Retina (tissue), 1 donor: ENCODE data around the gene PCNX3.

Source experiments
- DNase-seq: peaks from one replicate; pipeline ENCODE4 v3.0.0-alpha.2; 2016

PCNX3 gene

DNA sequence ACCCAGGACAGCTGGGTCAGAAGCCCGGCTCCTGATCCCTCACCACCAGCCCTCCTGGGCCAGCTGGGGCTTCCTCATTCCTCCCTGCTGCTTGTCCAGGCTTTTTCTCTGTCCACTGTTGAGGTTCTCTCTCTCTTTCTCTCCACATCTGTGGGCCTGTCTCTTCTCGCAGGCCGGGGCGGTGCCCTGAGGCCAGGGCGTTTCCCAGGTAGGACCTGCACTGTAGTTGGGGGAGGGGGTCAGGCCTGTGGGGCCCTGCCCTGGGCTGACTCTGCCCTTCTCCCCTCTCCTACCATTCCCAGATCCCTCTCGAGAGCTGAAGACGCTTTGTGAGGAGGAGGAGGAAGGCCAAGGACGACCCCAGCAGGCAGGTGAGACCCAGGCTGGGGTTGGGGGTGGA lies 34.8 kb upstream of the PCNX3 start:
- DNase-seq: no peak

DNA sequence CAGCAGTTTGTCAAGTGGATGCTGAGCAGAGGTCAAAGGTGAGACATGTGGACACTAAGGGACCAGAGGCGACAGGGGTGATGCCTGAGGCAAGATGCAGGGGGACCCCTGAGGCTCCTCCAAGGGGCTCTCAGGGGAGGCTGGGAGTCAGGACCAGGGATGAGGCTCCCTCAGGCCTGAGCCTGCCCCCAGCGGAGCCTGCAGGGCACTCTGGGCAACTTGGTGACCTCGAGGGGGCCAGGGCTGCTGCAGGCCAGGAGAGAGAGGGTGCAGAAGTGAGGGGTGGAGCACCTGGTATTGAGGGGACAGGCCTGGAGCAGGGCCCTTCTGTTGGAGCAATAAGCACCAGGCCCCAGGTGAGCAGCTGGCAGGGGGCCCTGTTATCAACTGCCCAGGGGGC lies 33.6 kb upstream of the PCNX3 start:
- DNase-seq: no peak

DNA sequence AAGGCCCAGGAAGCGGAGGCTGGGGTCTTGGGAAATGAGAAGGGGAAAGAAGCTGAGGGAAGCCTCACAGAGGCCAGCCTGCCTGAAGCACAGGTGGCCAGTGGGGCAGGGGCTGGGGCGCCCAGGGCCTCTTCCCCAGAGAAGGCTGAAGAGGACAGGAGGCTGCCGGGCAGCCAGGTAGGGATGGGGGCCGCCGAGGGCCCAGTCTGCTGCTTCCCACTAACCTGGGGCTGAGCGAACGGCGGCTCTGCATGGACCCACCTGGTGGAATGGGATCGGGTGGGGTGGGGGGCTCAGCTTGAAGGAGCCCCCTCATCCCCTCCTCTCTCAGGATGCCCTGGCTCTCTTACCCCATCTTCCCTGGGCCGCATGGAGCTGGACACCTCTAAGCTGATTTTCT lies 32.0 kb upstream of the PCNX3 start:
- DNase-seq: no peak

DNA sequence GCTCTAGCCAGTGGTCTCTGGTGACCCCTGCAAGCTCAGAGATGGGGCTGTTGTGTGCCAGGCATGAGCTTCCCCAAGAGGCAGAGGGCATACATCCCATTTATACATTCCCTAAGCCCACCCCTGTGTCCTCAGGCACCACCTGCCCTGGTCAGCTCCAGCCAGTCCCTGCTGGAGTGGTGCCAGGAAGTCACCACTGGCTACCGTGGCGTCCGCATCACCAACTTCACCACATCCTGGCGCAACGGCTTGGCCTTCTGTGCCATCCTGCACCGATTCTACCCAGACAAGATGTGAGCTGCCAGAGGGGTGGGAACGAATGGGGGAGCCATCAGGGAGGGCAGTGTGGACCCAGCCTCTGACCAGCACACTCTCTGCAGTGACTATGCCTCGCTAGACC lies 31.5 kb upstream of the PCNX3 start:
- no peak for DNase-seq

DNA sequence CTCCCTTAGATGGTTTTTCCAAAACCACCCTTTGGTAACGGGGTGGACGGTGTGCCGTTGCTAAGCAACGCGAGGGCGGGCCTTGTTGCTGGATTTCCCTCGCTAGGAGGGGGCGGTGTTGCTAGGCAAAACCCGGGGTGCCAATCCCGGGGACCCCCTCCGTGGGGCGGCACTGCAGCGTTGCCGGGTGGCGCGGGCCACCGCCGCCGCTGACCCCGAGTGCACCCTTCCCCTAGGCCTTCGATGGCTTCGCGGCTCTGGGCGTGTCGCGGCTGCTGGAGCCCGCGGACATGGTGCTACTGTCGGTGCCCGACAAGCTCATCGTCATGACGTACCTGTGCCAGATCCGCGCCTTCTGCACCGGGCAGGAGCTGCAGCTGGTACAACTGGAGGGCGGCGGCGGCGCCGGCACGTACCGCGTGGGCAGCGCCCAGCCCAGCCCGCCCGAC lies 30.8 kb upstream of the PCNX3 start:
- DNase-seq: peak; percentile 70

DNA sequence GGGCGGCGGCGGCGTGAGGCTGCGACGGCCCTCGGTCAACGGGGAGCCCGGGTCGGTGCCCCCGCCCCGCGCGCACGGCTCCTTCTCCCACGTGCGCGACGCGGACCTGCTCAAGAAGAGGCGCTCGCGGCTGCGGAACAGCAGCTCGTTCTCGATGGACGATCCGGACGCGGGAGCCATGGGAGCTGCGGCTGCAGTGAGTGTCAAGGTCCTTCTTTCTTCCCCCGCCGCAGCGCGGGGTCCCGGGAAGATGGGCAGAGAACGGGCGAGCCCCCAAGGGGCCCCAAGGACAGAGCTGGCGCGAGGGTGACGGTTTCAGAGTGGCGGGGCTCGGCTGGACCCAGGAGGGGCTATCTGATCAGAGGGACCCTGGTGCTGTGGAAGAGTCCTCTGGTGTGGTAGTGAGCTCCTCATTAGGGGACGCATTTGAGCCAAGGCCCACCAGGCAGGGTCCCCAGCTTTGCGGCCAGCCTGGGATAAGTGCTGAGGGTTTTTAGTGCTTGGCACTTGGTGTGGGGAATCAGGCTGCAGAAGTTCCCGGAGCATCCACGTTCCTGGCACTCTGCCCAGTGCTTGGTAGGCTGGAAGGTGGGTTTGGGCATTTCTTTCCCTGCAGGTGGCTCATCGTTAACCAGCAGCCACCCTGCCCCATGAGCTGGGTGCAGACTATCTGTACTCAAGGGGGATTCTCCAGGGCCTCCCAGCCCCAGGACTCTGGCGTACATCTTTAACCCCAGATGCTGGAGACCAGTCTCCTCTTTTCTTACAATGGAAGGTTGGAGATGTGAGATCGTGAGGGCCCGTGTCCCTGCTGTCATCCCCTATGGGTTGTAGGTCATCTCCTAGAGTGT lies 30.0 kb upstream of the PCNX3 start:
- DNase-seq: peak; percentile 23

DNA sequence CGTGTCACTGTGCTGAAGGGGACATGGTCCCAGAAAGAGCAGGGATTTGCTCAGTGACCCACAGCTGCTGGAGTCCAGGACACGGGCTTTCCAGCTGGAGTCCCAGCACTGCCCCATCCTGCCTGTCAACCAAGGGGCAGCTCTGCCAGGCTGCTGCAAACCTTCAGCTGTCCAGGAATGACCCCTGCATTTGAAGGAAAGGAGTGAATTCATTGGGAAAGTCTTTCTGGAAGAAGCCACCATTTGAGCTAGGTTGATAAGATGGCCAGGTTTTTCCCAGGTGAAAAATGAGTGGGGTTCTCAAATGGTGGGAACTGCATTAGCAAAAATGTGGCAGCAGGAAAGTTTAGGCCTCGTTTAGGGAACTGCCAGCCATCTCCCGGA lies 29.3 kb upstream of the PCNX3 start:
- no peak for DNase-seq

DNA sequence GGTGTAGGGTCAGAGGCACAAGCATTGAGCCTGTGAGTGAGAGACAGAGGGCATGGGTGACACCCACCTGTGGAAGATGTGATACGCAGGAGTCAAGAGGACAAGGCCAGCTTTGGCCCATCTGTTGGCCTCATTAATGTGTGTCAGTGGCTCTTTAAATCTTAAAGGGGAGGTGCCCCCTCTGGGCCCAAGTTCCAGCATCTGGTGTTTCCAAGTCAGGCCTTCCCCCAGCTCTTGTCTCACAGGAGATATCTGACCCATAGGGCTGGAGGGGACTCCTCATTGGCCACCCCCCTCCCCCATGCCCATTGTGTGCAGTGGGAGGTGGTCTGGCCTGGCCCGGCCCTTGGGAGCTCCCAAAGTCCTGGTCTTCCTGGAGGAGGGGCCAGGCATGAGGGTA lies 28.9 kb upstream of the PCNX3 start:
- no peak for DNase-seq

DNA sequence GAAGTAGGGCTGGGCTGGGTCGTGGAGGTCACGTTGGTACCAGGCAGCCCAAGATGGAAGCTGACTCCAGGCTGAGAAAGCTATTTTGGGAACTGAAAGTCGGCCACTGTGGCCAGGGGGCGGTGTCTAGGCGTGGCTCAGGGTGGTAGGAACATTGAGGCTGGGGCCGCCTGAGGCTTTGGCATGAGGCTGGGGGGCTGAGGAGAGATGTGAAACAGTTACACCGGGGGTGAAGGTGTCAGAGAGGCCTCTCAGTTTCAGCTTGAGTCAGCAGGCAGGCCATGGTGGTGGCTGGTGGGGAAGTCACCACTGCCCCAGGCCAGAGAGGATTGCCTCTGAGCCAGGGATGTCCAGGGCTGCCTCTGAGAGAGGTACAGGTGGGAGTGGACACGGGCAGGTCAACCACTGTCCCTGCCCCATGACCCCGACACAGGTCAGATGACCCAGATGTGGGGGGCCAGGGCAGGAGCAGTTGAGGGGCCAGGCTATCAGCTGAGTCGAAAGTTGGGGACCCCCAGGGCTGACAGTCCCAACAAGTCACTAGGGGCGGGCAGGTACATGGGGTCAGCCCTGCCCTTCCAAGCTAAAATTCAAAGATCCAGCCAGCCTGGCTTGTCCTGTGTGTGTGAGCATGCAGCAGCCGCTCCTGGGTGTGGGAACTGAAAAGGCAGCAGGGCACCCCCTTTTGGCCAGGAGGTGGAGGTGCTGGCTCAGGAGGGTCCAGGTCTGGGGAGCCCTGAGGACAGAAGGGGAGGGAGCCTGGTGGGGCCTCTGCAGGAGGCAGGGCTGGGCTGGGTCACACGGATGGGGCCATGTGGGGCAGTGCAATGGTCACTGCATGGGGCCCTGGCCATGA lies 27.1 kb upstream of the PCNX3 start:
- no peak for DNase-seq

DNA sequence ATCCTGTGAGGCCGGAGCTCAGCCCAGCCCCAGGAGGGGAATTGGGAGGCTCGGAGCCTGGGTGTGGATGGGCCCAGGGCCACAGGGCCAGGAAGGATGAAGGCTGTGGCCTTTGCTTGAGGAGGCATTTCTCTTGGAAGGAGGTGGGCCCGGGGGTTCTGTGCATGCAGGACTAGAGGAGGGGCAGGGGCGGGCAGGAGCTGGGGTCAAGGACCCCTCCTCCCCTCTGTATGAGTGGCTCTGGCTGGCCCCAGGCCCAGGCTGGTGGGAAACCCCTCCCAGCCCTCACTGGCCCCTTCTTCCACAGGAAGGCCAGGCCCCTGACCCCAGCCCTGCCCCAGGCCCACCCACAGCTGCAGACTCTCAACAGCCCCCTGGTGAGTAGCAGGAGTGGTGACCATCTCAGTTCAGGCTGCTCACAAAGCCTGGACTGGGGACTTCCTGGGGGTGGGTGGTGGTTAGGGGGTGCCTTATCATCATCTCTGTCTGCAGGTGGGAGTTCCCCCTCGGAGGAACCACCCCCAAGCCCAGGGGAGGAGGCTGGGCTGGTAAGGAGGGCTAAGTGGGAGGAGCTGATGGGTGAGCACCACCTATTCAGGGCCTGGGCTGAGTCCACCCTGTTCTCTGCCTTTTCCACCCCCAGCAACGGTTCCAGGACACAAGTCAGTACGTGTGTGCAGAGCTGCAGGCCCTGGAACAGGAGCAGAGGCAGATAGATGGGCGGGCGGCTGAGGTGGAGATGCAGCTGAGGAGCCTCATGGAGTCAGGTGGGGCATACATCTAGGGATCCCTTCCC lies 25.9 kb upstream of the PCNX3 start:
- DNase-seq: no peak

DNA sequence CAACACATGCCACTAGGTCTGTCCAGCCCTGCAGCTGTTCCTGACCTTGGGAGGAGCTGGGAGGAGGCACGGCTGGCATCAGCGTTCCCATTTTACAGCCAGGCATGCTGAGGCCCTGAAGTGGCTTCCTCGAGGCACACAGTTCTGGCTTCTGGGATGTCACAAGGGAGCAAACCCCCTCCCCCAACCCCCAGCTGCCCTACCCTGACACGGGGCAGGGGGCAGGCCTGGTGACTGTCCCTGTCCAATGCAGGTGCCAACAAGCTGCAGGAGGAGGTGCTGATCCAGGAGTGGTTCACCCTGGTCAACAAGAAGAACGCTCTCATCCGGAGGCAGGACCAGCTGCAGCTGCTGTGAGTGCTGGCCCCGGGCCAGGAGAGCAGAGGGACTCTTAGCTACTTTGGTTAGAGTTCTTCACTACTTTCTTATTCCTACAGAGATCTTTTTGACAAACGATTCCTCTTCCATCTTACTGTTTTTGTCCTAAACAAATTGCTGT lies 25.3 kb upstream of the PCNX3 start:
- no peak for DNase-seq

DNA sequence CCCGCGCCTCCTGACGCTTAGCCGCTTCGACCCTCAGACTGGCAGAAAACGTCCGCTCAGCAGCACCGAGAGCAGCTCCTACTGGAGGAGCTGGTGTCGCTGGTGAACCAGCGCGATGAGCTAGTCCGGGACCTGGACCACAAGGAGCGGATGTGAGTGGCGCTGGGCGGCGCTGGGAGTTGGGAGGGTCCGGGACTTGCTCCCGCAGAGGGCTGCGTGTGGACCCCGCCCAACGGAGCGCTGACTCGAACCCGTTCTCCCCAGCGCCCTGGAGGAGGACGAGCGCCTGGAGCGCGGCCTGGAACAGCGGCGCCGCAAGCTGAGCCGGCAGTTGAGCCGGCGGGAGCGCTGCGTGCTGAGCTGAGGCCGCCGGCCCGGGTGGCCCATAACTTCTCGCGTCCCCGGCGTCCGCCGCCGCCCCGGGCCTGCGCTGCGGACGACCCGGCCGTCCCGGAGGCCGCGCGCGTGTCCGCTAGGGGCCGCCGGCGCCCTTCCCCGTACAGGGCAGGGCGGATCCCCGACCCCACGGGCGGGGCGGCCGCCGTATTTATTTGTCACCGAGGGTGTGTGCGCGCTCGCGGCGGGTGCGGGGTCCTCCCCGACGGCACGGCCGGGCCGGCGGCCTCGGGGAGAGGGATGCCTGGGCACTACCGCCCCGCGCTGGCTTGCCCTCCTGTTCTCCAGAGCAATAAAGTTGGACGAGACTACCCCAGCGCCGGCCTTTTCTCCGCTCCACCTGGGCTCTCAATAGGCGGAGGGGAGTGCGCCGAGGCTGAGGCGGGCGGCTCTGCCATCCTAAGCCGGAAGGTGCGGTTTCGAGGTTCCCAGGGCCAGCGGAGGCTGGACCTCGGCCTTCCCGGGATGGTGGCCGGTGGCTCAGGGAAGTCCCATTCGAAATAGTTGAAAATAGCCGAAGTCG lies 23.4 kb upstream of the PCNX3 start:
- DNase-seq: peak; percentile 81

DNA sequence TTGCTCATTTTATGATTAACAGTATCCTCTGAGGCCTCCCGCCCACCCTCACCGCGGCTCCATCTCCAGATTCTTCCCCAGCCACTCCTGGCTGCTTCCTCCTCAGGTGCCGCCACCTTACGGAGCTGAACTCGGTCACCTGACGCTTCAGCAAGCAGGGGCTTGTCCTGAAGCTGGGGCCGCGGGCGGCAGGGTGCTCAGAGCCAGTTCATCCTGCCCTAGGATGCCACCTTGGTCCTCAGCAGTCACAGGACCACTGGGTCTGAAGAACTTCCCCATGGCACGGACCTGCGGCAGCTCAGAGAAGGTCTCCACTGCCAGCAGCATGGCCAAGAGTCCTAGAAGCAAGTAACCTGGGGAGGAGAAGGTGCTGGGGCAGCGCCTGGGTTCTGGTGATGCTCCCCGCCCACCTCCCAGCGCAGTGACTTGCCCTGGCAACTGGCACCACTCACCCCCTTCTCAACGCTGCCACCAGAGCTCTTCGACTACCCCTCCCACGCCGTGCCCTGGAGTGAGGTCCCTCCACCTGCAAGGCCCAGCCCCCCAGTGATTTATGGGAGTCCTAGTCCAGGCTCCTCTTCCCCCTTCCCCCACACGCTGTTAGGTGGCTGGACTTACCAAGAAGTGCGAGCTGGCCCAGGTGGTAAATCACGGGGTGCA lies 22.6 kb upstream of the PCNX3 start:
- no peak for DNase-seq

DNA sequence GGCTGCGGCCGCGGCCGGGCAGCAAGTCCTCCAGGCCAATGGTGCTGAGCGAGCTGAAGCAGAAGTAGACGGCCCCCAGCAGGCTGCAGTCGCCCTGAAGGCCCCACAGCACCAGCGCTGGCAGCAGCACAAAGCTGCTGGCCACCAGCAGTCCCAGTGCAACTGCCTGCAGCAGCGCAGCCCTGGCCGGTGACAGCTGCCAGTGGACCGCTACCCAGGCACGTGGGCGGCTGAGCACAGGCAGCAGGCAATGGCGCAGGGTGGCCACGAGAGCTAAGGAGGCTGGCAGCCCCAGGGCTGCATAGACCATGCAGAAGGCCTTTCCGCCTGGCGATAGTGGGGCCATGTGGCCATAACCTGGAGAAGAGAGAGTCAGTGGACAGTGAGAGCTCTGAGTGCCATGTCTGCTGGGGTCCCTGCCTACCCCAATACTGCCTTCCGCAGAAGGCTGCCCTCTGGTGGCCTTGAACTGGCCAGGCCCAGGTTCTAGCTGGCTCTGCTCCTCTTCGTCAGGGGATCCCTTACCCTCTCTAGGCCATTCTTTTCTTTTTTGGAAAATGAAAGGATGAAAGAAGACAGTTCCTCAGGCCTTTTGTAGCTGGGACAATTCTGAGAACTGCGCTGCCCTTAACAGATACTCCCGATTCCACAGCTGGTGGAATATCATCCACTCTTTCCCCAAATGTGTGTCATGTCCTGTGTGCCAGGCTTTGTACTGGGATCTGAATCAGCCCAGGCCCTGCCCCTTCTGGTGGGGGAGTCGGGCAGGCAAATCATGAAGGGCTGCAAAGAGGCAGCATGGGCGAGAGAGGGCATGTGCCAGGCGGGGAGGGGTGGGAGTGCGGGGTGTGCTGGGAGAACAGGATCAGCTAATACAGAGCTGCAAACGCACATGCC lies 21.8 kb upstream of the PCNX3 start:
- DNase-seq: no peak

DNA sequence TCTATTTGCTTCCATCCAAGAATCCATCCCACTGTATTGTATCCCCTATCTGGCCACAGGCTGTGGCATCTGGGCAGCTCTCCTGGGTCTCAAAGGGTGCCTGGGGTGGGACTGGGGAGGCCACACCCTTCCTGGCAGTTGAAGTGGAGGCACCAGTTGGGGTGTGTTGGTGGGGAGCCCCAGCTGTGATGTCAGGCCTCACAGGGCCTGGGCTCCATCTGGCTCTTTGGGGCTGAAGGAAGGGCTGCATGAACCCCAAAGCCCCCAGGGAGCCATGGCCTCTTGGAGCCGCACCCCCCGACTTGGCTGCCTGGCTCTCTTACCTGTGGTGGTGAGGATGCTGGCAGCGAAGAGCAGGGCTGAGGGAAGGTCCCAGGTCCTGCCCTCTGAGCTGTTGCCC lies 20.4 kb upstream of the PCNX3 start:
- no peak for DNase-seq

DNA sequence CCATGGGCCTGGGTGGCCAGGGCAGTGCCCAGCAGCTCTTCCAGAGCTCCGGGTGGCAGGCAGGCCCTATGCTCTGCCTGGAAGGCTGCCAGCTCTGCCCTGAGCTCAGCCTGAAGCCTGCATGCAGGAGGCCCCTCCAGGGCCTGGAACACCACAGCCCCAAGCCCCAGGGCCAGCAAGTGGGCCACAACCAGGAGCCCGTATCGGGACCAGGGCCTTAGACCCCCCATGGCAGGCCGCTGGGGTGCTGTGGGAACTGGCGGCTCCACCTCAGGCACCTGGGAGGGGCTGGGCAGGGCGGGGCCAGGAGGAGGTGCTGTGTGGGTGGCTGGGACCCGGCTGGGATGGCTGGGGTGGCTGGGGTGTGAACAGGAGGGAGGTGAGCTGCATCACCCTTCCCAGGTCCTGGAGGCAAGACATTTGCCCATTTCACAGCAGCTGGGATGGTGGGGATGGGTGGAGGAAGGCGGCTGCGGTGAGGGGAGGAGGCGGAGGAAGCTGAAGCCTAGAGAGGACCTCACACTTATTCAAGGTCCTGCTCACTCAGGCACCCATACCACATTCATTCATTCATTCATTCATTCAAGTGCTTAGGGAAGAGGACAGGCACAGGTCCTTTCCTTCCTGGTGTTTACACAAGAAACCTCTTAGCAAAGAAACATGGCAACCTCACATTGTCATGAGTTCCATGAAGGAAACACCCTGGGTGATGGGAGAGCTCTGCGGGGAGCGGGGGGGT lies 19.9 kb upstream of the PCNX3 start, which contains the start of gene KCNK7:
Gene KCNK7, minus strand, starts transcription at position 258 of the 739 bp plus-strand sequence. Its CDS starts 28 bp downstream, at position 230.
- DNase-seq: no peak

DNA sequence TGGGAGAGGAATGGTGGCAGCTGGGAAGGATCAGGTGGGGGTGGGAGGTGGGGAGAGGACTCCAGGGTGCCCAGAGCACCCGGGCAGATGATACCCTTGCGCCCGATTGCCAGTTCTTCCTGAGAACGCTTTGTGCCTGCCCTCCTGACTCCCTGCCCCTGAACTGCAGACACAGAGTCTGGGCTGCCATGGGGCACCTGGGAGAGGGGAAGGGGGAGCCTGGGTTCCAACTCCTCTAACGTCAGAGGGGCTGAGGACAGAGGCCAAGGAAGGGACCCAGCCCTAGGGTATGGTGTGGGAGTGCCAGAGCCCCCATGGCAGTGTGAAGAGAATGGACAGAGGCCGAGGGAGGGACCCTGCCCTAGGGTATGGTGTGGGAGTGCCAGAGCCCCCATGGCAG lies 19.1 kb upstream of the PCNX3 start:
- no peak for DNase-seq

DNA sequence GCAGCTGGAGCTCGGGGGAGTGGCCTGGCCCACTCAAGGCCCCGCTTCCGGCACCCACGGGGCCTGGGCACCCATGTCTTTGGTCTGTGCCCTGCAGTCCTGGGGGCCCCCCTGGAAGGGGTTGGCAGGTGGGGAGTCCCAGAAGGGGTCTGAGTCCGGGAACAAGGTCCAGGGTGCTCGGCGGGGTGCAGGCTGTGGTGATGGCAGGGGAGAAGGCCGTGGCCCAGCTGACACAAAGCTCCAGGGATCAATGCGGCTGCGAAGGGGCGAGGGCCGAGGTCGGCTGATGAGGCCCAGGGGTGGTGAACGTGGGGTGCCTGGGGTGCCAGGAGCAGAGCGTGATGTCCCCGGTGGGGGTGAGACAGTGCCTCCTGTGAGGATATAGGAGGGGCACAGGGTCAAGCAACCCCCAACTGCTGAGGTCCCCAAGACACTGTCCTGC lies 17.3 kb upstream of the PCNX3 start:
- no peak for DNase-seq

DNA sequence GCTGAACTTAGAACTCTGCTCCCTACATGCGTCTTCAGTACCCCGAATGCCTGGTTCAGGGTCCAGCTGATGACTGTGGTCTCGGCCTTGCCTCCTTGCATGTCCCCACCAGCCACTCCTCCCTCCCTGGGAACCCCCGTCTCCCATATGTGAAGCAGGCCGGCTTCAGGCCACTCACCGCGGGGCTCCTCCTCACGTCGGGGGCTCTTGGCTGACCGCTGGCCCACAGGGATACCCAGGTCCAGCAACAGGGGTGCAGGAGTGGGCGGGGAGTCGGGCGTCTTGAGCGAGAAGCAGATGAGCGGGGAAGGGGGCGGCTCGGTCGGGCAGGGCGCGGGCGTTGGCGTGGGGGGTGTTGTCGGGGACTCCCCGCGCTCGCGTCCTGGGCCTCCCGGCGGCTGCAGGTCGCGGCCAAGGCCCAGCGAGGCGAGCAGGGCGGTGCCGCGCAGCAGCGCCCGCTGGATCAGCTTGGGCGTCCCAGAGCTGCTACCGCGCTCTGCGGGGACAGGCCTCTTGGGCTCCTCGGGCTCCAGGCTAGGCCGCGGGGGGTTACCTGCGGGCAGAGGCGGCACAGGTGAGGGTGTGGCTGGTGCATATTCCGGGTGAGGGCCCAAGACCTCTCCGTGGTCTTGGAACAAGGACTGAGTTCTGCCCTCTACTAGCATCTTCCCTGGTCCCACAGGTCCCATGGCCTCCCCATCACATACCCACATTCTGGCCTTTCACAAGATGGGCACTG lies 16.2 kb upstream of the PCNX3 start:
- DNase-seq: no peak
